Activated CD8-positive, alpha-beta memory T cell treated with anti-CD3 and anti-CD28 coated beads, Interleukin-2, amount 50 U/mL, for 24 hours (primary cell): ENCODE measurements around the gene MYL5.
"Not testable (repeated sequence)": the region's sequence is repeated elsewhere in the genome, so short reads cannot be mapped to it uniquely, and the experiment has no call there.

Experiments
- DNase-seq: peaks from one replicate; pipeline ENCODE4 v3.0.0-alpha.2; 2020; ENCODE audit errors: extremely low read depth

MYL5 gene

DNA sequence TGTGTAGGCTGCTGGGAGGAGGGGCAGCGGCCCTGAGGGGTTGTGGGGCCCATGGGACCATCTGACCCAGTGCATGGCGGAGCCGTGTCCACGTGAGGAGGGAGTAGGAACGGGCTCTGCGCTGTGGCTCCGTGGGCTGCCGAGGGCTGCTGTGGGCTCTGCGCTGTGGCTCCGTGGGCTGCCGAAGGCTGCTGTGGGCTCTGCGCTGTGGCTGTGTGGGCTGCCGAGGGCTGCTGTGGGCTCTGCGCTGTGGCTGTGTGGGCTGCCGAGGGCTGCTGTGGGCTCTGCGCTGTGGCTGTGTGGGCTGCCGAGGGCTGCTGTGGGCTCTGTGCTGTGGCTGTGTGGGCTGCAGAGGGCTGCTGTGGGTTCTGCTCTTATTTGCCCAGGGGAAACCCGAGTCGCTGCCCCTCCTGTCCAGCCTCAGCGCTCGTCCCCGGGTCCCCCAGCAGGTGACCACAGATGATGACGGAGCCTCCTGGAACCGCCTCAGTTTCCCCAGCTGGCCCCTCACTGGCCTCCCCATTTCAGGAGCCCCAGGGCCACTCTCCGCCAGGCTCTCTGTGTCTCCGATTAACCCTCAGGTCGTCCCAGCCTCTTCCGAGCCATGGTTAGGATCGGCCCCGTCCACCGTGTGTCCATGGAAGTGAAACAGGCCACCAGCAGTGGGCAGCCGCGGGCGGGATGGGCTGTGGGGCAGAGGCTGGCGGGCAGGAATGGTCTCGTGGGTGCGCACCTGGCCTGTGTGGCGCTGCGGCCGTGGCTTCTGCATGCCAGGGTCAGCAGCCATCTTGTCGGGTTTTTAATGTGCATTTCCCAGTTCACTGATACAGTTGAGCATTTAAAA is 51.3 kb downstream of the MYL5 start:
- no peak for DNase-seq

DNA sequence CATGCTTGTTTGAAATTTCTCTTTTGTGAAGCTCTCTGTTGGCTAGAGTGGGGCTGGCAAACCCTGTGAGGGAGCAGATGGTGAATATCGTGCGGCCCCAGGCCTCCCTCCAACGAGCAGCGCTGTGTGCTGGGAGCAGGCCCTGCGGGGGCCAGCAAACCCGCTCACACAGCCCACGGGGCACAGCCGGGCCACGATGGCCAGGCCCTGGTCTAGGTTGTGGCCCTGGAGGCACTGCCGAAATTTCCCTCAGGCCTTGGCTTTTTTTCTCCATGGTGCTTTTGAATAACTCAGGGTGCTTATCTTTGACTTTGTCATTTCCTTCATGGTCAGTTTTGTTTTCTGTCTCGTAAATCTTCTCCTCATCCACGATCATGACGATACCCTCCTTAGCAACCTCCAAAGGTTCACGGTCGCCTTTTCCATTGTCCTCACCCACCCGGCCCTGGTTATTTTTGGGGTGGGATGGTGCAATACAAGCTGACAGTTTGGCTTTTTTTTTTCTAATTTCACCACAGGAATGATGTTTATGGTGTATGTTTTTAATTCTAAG is 52.0 kb downstream of the MYL5 start:
- no peak for DNase-seq

DNA sequence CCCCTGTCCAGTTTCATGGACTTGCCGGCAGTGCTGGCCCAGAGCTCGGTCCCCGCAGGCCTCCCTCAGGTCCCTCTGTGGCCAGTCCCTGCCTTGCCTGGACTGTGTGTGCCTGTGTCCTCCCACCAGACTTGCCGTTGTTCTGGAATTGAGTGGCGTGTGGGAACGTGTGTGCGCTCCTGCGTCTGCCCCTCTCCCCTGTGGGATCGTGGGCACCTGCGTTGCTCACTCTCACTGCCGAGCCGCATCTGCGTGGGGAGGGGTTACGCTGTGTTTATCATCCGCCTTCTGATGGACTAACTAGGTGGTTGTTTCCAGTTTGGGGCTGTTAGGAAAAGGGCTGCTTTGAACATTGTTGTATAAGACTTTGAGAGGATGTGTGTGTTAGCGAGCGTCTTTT is 52.5 kb downstream of the MYL5 start:
- no peak for DNase-seq

DNA sequence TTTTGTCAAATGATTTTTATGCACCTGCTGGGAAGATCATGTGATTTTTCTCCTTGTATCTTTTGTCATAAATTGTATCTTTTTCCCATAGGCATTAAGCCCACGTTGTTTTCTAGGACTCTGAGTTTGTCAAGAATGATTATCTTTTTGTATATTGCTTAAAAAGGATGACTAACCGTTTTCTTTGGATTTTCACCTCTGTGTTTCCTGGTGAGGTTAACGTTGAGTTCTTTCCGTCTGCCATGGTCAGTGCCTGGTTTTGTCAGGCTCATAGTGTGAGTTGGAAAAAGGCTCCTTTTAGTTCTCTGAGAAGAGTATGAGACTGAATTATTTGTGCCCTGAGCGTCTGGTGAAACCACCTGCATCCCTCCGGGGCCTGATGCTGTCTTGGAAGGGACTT is 53.2 kb downstream of the MYL5 start:
- DNase-seq = no peak

DNA sequence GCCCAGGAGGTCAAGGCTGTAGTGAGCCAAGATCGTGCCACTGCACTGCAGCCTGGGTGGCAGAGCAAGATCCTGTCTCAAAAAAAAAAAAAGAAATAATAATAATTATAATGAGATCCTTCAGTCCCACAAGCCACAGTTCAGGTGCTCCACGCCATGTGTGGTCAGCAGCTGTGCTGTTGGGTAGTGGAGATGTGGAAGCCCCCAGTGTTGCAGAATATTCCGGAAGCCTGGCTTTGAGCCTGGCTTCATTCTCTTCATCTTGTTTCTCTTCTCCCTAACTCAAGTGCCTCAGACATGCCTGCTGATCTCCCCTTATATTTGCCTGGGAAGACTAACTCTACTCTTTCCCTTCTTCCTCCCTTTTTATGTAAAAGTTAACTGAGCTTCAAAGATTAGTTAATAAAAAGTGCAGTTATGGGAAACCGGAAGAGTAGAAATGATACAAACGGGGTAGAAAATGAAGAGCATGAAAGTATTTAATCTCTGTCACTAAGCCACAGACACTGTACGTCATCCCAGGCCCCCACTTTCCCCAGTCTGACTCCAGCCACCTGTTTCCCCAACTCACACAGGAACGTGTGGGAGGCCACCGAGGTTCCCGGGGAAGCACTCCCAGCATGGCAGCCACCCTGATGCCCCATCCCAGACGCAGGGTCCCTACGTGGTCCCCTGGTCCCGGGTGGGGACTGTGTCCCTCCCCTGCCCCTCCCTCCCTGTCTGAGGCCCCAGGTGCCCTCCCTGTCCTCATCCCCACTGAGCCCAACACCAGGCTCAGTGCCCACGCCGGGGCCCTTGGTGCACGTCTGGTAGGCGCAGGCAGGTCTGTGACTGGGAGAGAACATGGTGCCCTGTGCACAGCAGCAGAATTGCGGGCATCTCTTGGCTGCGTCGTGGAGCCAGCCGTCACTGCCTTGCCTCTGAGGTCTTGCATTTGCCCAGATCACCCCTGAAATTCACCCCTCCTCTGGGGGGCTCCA is 55.3 kb downstream of the MYL5 start:
- no peak for DNase-seq

DNA sequence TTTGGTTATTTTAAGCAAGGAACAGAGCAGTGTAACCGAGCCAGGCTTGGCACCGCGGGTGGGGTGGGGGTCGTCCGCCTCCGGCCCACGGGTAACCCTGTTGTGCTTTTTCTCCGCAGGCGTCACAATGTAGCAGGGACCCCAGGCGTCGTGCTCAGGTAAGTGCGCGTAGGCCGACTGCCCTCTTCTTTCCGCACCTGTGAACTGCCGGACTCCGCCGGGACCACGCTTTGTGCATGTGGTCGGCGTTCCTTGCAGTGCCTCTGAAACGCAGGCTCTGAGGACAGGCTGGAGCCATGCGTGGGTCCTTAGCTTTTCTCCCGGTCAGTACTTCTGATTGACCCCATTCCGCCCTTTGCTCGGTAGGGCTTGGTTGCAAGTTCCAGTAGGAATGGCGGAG is 56.2 kb downstream of the MYL5 start:
- no peak for DNase-seq

DNA sequence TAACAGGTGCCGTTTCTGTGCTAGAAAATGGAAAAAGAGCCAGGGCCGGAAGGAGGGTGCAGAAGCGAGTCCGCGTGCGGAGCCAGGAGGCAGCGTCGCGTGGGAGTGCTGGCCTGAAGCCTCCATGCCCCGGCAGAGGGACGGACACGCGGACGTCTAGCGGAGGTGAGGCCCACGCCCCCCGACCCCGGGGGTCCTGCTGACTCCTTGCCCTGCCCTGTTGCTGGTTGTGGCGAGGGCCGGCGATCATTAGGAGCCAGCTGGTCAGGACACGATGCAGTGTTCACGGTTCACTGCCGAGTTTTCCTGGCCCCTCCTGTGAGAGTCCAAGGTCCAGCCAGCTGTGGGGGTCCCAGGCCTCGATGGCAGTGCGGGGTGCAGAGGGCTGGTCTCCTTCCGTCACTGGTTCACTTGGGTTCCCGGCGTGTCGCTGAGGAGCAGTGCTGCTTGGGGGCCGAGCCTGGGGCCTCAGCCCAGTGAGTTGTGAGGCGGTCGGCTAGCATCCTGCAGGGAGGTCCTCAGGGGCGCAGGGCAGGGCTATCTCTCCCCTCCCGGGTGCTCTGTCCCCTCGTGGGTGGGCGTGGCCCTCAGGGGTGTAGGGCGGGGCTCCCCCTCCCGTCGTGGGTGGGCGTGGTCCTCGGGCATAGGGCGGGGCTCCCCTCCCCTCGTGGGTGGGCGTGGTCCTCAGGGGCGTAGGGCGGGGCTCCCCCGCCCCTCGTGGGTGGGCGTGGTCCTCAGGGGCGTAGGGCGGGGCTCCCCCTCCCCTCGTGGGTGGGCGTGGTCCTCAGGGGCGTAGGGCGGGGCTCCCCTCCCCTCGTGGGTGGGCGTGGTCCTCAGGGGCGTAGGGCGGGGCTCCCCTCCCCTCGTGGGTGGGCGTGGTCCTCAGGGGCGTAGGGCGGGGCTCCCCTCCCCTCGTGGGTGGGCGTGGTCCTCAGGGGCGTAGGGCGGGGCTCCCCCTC is 56.9 kb downstream of the MYL5 start:
- not testable (repeated sequence) for DNase-seq
